ENCODE data around the gene TNXB. TPM values are rescaled to one million over a fixed set of nuclear protein-coding genes. Genes with fewer than 3 reads are reported as not detected.

Gene TNXB, protein sequence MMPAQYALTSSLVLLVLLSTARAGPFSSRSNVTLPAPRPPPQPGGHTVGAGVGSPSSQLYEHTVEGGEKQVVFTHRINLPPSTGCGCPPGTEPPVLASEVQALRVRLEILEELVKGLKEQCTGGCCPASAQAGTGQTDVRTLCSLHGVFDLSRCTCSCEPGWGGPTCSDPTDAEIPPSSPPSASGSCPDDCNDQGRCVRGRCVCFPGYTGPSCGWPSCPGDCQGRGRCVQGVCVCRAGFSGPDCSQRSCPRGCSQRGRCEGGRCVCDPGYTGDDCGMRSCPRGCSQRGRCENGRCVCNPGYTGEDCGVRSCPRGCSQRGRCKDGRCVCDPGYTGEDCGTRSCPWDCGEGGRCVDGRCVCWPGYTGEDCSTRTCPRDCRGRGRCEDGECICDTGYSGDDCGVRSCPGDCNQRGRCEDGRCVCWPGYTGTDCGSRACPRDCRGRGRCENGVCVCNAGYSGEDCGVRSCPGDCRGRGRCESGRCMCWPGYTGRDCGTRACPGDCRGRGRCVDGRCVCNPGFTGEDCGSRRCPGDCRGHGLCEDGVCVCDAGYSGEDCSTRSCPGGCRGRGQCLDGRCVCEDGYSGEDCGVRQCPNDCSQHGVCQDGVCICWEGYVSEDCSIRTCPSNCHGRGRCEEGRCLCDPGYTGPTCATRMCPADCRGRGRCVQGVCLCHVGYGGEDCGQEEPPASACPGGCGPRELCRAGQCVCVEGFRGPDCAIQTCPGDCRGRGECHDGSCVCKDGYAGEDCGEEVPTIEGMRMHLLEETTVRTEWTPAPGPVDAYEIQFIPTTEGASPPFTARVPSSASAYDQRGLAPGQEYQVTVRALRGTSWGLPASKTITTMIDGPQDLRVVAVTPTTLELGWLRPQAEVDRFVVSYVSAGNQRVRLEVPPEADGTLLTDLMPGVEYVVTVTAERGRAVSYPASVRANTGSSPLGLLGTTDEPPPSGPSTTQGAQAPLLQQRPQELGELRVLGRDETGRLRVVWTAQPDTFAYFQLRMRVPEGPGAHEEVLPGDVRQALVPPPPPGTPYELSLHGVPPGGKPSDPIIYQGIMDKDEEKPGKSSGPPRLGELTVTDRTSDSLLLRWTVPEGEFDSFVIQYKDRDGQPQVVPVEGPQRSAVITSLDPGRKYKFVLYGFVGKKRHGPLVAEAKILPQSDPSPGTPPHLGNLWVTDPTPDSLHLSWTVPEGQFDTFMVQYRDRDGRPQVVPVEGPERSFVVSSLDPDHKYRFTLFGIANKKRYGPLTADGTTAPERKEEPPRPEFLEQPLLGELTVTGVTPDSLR (N-terminal part only)
- total RNA-seq (2014; rRNA removed; shearing (Covaris generic); ENCODE audit: low replicate concordance) = 0.22 and 2.1 TPM in 2 replicates

DNA sequence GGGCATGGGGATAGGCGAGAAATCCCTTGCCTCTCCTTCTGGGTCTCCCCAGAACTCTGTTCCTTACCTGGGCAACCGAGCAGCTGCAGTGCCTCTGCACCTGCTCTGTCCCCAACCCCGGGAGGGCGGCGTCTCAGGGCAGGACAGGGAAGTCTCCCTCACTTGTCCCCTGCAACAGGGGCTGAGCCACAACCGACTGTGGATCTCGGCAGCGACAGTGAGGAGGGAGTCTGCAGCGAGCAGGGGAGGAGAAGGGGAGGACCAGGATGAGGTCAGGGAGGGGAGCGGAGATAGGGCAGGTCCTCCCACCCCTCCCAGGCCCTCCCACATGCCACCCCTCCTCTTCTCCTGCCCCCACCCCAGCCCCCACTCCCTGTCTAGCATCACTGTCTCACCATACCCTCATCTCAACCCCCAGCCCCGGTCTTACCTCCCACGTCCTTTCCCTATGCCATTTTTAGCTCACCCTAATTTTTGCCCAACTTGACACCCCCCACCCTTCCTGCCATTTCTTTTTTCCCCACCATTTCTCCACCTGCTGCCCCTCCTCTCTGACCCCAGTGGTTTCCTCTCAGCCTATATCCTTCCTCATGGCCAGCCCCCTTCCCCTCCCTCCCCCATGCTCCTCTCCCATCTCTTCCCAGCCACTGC lies at the start of gene TNXB:
TNXB (minus strand) TSS at position 225 of the 651 bp plus-strand sequence. CDS start 11,140 bp downstream, outside the sequence.
- Histone ChIP-seq H4K20me1 (ENCODE audit: insufficient read depth, low read depth, low read length) (no peaks in the 10 kb centered on the region), H3K27me3 (ENCODE audit: low read length) (no peaks in the 10 kb centered on the region), H3K4me1 (ENCODE audit: low read length) (no peaks in the 10 kb centered on the region), H2AFZ (ENCODE audit: low read length) (no peak within 1 kb of the TSS), H3K36me3 (ENCODE audit: insufficient read depth, low read length) (no peaks in the 10 kb centered on the region), H3K4me3 (ENCODE audit: low read length) (no peak within 1 kb of the TSS), H3K79me2 (ENCODE audit: low read length) (no peaks in the 10 kb centered on the region), H3K9me3 (ENCODE audit: low read length) (no peaks in the 10 kb centered on the region), H3K4me2 (ENCODE audit: low read depth, low read length, poor library complexity, severe bottlenecking) (no peak within 1 kb of the TSS), H3K27ac (ENCODE audit: low read length) (no peak within 1 kb of the TSS), H3K9me2 (replicated peaks; ENCODE audit: insufficient read depth, low read length) (no peaks in the 10 kb centered on the region), H3K9ac (ENCODE audit: low read length) (no peak within 1 kb of the TSS)
- DNase-seq = no peak

GRCh38 chr6:32158052-32158451 lies 48.9 kb upstream of the TNXB start:
- no peaks in the 10 kb centered on the region for H3K9me2 ChIP-seq (replicated peaks; ENCODE audit: insufficient read depth, low read length)
- H3K4me1 ChIP-seq (ENCODE audit: low read length) = peaks cover 25% of the 10 kb centered on the region
- H3K27ac ChIP-seq (ENCODE audit: low read length) = no peak overlapping the region
- H2AFZ ChIP-seq (ENCODE audit: low read length) = no peak overlapping the region
- no peak overlapping the region for H3K4me3 ChIP-seq (ENCODE audit: low read length)
- no peak for DNase-seq
- no peaks in the 10 kb centered on the region for H3K27me3 ChIP-seq (ENCODE audit: low read length)
- H3K9me3 ChIP-seq (ENCODE audit: low read length) = no peaks in the 10 kb centered on the region
- H3K9ac ChIP-seq (ENCODE audit: low read length) = no peak overlapping the region
- H4K20me1 ChIP-seq (ENCODE audit: insufficient read depth, low read depth, low read length) = no peaks in the 10 kb centered on the region
- peaks cover 10% of the 10 kb centered on the region; the same call in 1 of the 2 replicates for H3K79me2 ChIP-seq (ENCODE audit: low read length)
- H3K36me3 ChIP-seq (ENCODE audit: insufficient read depth, low read length) = peaks cover 9% of the 10 kb centered on the region; the same call in 1 of the 2 replicates
- H3K4me2 ChIP-seq (ENCODE audit: low read depth, low read length, poor library complexity, severe bottlenecking) = no peak overlapping the region

- Histone ChIP-seq H3K9ac (ENCODE audit: low read length) (no peak overlapping the region), H3K4me2 (ENCODE audit: low read depth, low read length, poor library complexity, severe bottlenecking) (no peak overlapping the region), H4K20me1 (ENCODE audit: insufficient read depth, low read depth, low read length) (no peaks in the 10 kb centered on the region), H3K27me3 (ENCODE audit: low read length) (no peaks in the 10 kb centered on the region), H3K4me1 (ENCODE audit: low read length) (peaks cover 29% of the 10 kb centered on the region), H3K27ac (ENCODE audit: low read length) (no peak overlapping the region), H3K9me3 (ENCODE audit: low read length) (no peaks in the 10 kb centered on the region), H3K9me2 (replicated peaks; ENCODE audit: insufficient read depth, low read length) (no peaks in the 10 kb centered on the region), H3K4me3 (ENCODE audit: low read length) (no peak overlapping the region), H3K79me2 (ENCODE audit: low read length) (peaks cover 10% of the 10 kb centered on the region; the same call in 1 of the 2 replicates), H3K36me3 (ENCODE audit: insufficient read depth, low read length) (peaks cover 9% of the 10 kb centered on the region; the same call in 1 of the 2 replicates), H2AFZ (ENCODE audit: low read length) (no peak overlapping the region)
- no peak for DNase-seq
Measured at GRCh38 chr6:32156891-32157290, 47.8 kb upstream of the TNXB start.

GRCh38 chr6:32154514-32155161 lies 45.5 kb upstream of the TNXB start:
- H3K36me3 ChIP-seq (ENCODE audit: insufficient read depth, low read length) = peaks cover 9% of the 10 kb centered on the region; the same call in 1 of the 2 replicates
- peaks cover 10% of the 10 kb centered on the region; the same call in 1 of the 2 replicates for H3K79me2 ChIP-seq (ENCODE audit: low read length)
- peak overlapping the region; percentile 80 for H3K4me2 ChIP-seq (ENCODE audit: low read depth, low read length, poor library complexity, severe bottlenecking)
- peak overlapping the region; percentile 74 for H3K4me3 ChIP-seq (ENCODE audit: low read length)
- DNase-seq = peak; percentile 91
- H2AFZ ChIP-seq (ENCODE audit: low read length) = peak overlapping the region; percentile 83; the same call in 1 of the 2 replicates
- H3K27me3 ChIP-seq (ENCODE audit: low read length) = no peaks in the 10 kb centered on the region
- no peaks in the 10 kb centered on the region for H3K9me3 ChIP-seq (ENCODE audit: low read length)
- H3K4me1 ChIP-seq (ENCODE audit: low read length) = peaks cover 29% of the 10 kb centered on the region
- H4K20me1 ChIP-seq (ENCODE audit: insufficient read depth, low read depth, low read length) = no peaks in the 10 kb centered on the region
- no peak overlapping the region; the same call in 1 of the 2 replicates for H3K27ac ChIP-seq (ENCODE audit: low read length)
- no peaks in the 10 kb centered on the region for H3K9me2 ChIP-seq (replicated peaks; ENCODE audit: insufficient read depth, low read length)
- H3K9ac ChIP-seq (ENCODE audit: low read length) = peak overlapping the region; percentile 80

GRCh38 chr6:32153564-32154513 lies 44.7 kb upstream of the TNXB start, which contains the start of gene PPT2:
TSS of gene PPT2 (plus strand) at chr6:32154141. CDS start at chr6:32154595, 454 bp downstream.
- Histone ChIP-seq H3K4me3 (ENCODE audit: low read length) (peak within 1 kb of the TSS; percentile 74), H3K27me3 (ENCODE audit: low read length) (no peaks in the 10 kb centered on the region), H3K27ac (ENCODE audit: low read length) (no peak within 1 kb of the TSS; the same call in 1 of the 2 replicates), H4K20me1 (ENCODE audit: insufficient read depth, low read depth, low read length) (no peaks in the 10 kb centered on the region), H3K9me3 (ENCODE audit: low read length) (no peaks in the 10 kb centered on the region), H3K9me2 (replicated peaks; ENCODE audit: insufficient read depth, low read length) (no peaks in the 10 kb centered on the region), H3K4me1 (ENCODE audit: low read length) (peaks cover 29% of the 10 kb centered on the region), H3K36me3 (ENCODE audit: insufficient read depth, low read length) (peaks cover 9% of the 10 kb centered on the region; the same call in 1 of the 2 replicates), H3K9ac (ENCODE audit: low read length) (peak within 1 kb of the TSS; percentile 80), H3K79me2 (ENCODE audit: low read length) (peaks cover 10% of the 10 kb centered on the region; the same call in 1 of the 2 replicates), H3K4me2 (ENCODE audit: low read depth, low read length, poor library complexity, severe bottlenecking) (peak within 1 kb of the TSS; percentile 80), H2AFZ (ENCODE audit: low read length) (peak within 1 kb of the TSS; percentile 83; the same call in 1 of the 2 replicates)
- peak; percentile 92 for DNase-seq

GRCh38 chr6:32152769-32153563 lies 43.8 kb upstream of the TNXB start:
- DNase-seq = no peak
- Histone ChIP-seq H3K27ac (ENCODE audit: low read length) (no peak overlapping the region), H3K9me2 (replicated peaks; ENCODE audit: insufficient read depth, low read length) (no peaks in the 10 kb centered on the region), H3K9ac (ENCODE audit: low read length) (peak overlapping the region; percentile 80), H3K27me3 (ENCODE audit: low read length) (no peaks in the 10 kb centered on the region), H3K36me3 (ENCODE audit: insufficient read depth, low read length) (peaks cover 4% of the 10 kb centered on the region; the same call in 1 of the 2 replicates), H2AFZ (ENCODE audit: low read length) (no peak overlapping the region), H3K79me2 (ENCODE audit: low read length) (peaks cover 10% of the 10 kb centered on the region; the same call in 1 of the 2 replicates), H4K20me1 (ENCODE audit: insufficient read depth, low read depth, low read length) (no peaks in the 10 kb centered on the region), H3K4me2 (ENCODE audit: low read depth, low read length, poor library complexity, severe bottlenecking) (peak overlapping the region; percentile 80), H3K4me1 (ENCODE audit: low read length) (peaks cover 22% of the 10 kb centered on the region), H3K9me3 (ENCODE audit: low read length) (no peaks in the 10 kb centered on the region), H3K4me3 (ENCODE audit: low read length) (peak overlapping the region; percentile 74; the same call in 1 of the 2 replicates)
